Pancreas (tissue), 10 donors: ENCODE measurements around the gene CDKN2A. TPM values are rescaled to one million over a fixed set of nuclear protein-coding genes. Genes with fewer than 3 reads are reported as not detected.

Experiments used
- ATAC-seq, 4 donors: fragments of 200-7000 bp; cut with Tn5 transposase; one replicate each; pipeline versions ENCODE4 v1.8.0 to v1.9.1; 2020; ENCODE audit warnings: mild to moderate bottlenecking in 4 of 4, moderate library complexity in 4 of 4
- DNase-seq, 6 donors: peaks; one replicate each; pipeline ENCODE4 v3.0.0-alpha.2; 2020
- FAIRE-seq: peaks from 2 replicates; lab custom pipeline; 2012; peaks lifted over from hg19 to GRCh38; lab: Jason Lieb, UNC
- H3K27ac ChIP-seq, 4 donors: fragments of 200-600 bp; sonication (generic); 1 replicate in 3 of 4; 2 replicates in 1 of 4; pipeline versions ENCODE4 v1.5.0 to v1.8.0; 2020
- H3K27me3 ChIP-seq, 4 donors: fragments of 200-600 bp; one replicate each; pipeline ENCODE4 v1.8.0; 2021
- H3K36me3 ChIP-seq, 3 donors: fragments of 200-600 bp; sonication (generic) in 1 of 3; one replicate each; pipeline versions ENCODE4 v1.5.0 to v1.8.0; 2020 to 2021
- H3K4me1 ChIP-seq, 3 donors: fragments of 200-600 bp; one replicate each; pipeline ENCODE4 v1.8.0; 2021
- H3K4me3 ChIP-seq, 4 donors: fragments of 200-600 bp; sonication (generic) in 2 of 4; one replicate each; pipeline versions ENCODE4 v1.5.0 to v1.8.0; 2020 to 2021
- H3K9me3 ChIP-seq, 4 donors: fragments of 200-600 bp; one replicate each; pipeline ENCODE4 v1.8.0; 2021
- WGBS, 2 donors: extraction: QIAGEN DNeasy Blood & Tissue Kit; methylation state at CpG; one replicate each; pipeline ENCODE4 v1.1.7; 2013; 5-methylcytosine and 5-hydroxymethylcytosine counted together
- intact Hi-C, 3 donors: fragments of 100-400 bp; cut with DNase I; formaldehyde crosslinking; loops; one replicate each; pipeline versions ENCODE4 v1.11.1 to v1.14.2; 2022
- polyA plus RNA-seq, 2 donors: library from polyadenylated mRNA; stranded (reverse); fragments of 200-250 nt; gene quantifications; one replicate each; pipeline ENCODE4 v1.2.3, GENCODE V29; 2013
- total RNA-seq, 6 donors: library from RNA; stranded (reverse); fragmentation: NEBNext Ultra II Directional in 4 of 6; extraction: Animal tissue kit (Norgen Biotek cat#: 25700) in 4 of 6; gene quantifications; one replicate each; pipeline versions ENCODE4 v1.2.1 to v1.2.4, GENCODE V29; 2021 to 2023
- TF ChIP-seq, protein P1 (sequence below), 4 donors: fragments of 200-600 bp; sonication (generic) in 3 of 4; IDR thresholded peaks; one replicate each; pipeline versions ENCODE4 v1.5.0 to v1.8.0; 2021; ENCODE audit warnings: antibody characterized with exemption in 4 of 4
- donor health status: healthy with polysubstance abuse.
- donor health status: DM: no; HTN: no; CAD: no; lungs with moderate emphysema.
- donor health status: DM: no; HTN: no; CAD: no.
- donor health status: control.
- donor health status: control.
- donor health status: Bipolar disorder and iron deficiency.
- donor health status: DM: yes; HTN: yes; CAD: no.
- donor health status: DM: no; HTN: no; CAD: no.
- donor health status: DM: no; HTN: no; CAD: no.
- donor health status: DM: yes; HTN: yes; CAD: no.

CDKN2A gene
- total RNA-seq (1 to 10 TPM in 5 of 6 donors, under 1 TPM in 1; 0.31 to 5.7 (median 2.1) TPM), polyA plus RNA-seq (1 to 10 TPM; 2.1 to 4.3 TPM)

DNA sequence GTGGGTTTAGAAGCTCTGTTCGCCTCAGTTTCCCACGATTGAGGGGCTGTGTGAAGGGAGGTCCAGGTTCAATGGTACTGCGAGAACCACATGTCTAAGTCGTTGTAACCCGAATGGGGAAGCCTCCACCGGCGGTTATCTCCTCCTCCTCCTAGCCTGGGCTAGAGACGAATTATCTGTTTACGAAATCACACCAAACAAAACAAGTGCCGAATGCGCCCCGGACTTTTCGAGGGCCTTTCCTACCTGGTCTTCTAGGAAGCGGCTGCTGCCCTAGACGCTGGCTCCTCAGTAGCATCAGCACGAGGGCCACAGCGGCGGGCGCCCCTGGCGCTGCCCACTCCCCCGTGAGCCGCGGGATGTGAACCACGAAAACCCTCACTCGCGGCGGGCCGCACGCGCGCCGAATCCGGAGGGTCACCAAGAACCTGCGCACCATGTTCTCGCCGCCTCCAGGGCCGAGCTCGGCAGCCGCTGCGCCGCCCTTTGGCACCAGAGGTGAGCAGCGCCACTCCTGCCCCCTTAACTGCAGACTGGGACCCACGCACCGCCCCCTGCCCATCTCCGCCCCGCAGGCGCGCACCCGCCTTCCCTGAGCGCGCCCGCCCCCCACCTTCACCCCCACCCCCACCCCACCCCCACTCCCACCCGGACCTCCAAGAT, at the start of gene CDKN2A:
CDKN2A (minus strand) TSS at position 500 of the 663 bp plus-strand sequence.
- H3K36me3 ChIP-seq = no peaks in the 10 kb centered on the region
- WGBS, 2 donors = 5 to 8% methylated on average over 39 to 53 of the region's 53 CpGs
- H3K4me3 ChIP-seq = peak within 1 kb of the TSS; percentile 73 to 78 (median 76)
- H3K4me1 ChIP-seq = peaks cover 0 to 4% (median 0%) of the 10 kb centered on the region in 3 donors
- no peaks in the 10 kb centered on the region for H3K9me3 ChIP-seq
- TF ChIP-seq, protein P1, sequence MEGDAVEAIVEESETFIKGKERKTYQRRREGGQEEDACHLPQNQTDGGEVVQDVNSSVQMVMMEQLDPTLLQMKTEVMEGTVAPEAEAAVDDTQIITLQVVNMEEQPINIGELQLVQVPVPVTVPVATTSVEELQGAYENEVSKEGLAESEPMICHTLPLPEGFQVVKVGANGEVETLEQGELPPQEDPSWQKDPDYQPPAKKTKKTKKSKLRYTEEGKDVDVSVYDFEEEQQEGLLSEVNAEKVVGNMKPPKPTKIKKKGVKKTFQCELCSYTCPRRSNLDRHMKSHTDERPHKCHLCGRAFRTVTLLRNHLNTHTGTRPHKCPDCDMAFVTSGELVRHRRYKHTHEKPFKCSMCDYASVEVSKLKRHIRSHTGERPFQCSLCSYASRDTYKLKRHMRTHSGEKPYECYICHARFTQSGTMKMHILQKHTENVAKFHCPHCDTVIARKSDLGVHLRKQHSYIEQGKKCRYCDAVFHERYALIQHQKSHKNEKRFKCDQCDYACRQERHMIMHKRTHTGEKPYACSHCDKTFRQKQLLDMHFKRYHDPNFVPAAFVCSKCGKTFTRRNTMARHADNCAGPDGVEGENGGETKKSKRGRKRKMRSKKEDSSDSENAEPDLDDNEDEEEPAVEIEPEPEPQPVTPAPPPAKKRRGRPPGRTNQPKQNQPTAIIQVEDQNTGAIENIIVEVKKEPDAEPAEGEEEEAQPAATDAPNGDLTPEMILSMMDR (IDR thresholded peaks at IDR 0.05) = no peak
- H3K27ac ChIP-seq = peak within 1 kb of the TSS in 3 of 4 donors; percentile 19 to 77 (median 66)
- ATAC-seq (peak; percentile 60 to 71 (median 66)), FAIRE-seq (no peak), DNase-seq (peak in 4 of 6 donors; percentile 37 to 84 (median 65))
- intact Hi-C loops = no loop called here
- peaks cover 0 to 39% (median 9%) of the 10 kb centered on the region in 4 donors for H3K27me3 ChIP-seq

DNA sequence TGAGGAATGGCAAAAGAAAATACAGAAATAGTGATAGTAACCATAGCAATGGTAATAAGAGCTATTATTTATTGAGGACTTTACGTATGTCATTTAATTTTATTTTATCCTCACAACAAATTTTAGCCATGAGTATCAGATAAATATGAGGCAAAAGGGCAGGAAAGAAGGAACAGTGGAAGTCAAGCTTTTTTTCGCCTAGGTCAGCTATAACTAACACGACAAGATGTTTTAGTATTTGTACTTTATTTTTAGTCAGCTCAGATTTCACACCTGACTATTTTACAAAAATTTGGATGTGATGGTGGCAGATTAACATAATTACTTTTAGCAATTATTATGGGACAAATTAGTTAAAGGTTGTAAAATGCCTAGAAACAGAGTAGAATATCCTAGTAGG, 49.7 kb upstream of the CDKN2A start:
- ATAC-seq = no peak
- H3K27ac ChIP-seq = no peak overlapping the region
- intact Hi-C loops = no loop called here
- H3K27me3 ChIP-seq = no peaks in the 10 kb centered on the region
- FAIRE-seq = no peak
- no peaks in the 10 kb centered on the region for H3K9me3 ChIP-seq
- peaks cover 10 to 19% (median 14%) of the 10 kb centered on the region in 3 donors for H3K4me1 ChIP-seq
- TF ChIP-seq, protein P1 (IDR thresholded peaks at IDR 0.05) = no peak
- H3K4me3 ChIP-seq = no peak overlapping the region
- no peaks in the 10 kb centered on the region for H3K36me3 ChIP-seq
- no peak for DNase-seq
- WGBS, 2 donors = 66% methylated on average over 3 of the region's 3 CpGs

DNA sequence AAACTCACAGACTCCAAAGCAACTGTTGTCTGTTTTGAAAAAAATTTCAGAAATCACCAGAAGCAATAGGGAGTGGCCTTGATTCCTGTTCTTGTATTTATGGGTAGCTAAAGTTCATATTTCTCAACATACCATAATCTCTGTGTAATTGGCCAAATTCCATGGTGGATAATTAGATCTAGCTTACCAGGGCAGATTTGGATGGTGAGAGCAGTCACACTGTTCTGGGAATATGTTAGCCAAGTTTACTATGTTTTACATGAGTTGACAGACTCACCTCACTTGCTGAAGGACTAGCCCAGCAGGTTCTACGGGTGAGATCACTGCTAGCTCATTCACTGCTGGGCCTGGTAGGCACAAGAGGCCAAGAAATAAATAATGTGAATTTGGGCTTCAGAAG, 47.6 kb upstream of the CDKN2A start:
- TF ChIP-seq, protein P1 (IDR thresholded peaks at IDR 0.05) = no peak
- Histone ChIP-seq H3K27me3 (no peaks in the 10 kb centered on the region), H3K9me3 (no peaks in the 10 kb centered on the region), H3K36me3 (no peaks in the 10 kb centered on the region), H3K27ac (peak overlapping the region in 3 of 4 donors; percentile 11 to 57 (median 48)), H3K4me1 (peaks cover 14 to 19% (median 17%) of the 10 kb centered on the region in 3 donors), H3K4me3 (no peak overlapping the region)
- FAIRE-seq (peak; percentile 78), ATAC-seq (peak; percentile 93 to 99 (median 96)), DNase-seq (peak in 4 of 6 donors; percentile 64 to 79 (median 74))
- WGBS, 2 donors = 8 to 17% methylated on average over 1 of the region's 1 CpG
- intact Hi-C loops = no loop called here

DNA sequence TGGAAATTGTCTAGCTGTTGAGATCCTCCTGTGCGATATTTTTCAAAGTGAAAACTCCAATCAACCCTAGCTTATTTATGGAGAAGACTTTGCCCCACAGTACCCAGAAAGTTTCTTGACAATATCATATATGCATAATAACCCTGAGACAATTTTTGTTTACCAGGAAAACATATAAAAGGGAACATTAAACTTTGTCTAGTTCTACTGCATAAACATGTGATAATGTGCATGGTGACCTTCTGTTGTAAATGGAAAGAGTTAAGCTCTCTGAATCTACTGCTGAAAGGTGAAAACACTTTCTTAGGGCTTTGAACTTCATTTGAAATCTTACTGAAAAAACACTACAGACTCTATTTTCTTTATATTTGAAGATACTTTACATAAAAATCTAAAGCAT, 47.2 kb upstream of the CDKN2A start:
- no peak for DNase-seq
- Histone ChIP-seq H3K4me1 (peaks cover 14 to 19% (median 17%) of the 10 kb centered on the region in 3 donors), H3K9me3 (no peaks in the 10 kb centered on the region), H3K4me3 (no peak overlapping the region), H3K36me3 (no peaks in the 10 kb centered on the region), H3K27ac (peak overlapping the region in 3 of 4 donors; percentile 9 to 57 (median 48)), H3K27me3 (no peaks in the 10 kb centered on the region)
- 68 to 87% methylated on average over 1 of the region's 1 CpG for WGBS, 2 donors
- no peak for FAIRE-seq
- intact Hi-C loops = no loop called here
- TF ChIP-seq, protein P1 (IDR thresholded peaks at IDR 0.05) = no peak
- peak in 1 of 4 donors; percentile 19 for ATAC-seq

DNA sequence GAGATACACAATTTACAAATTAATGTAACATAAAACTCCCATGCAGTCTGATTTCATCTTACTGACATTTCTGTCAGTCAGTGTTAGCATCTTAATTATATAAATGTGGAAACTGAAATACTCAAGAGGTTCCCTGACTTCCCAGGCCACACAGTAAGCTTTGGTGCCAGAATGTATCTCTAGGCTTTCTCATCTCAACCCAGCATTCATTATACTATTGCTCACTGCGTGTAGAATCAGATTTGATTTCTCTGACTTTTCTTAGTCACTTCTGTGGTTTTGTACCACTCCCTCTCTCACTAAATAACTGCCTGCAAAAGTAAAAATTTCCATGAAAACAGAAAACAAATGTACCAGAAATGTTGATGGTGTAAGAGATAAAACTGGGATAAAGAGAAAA, 46.6 kb upstream of the CDKN2A start:
- Histone ChIP-seq H3K27me3 (no peaks in the 10 kb centered on the region), H3K27ac (peak overlapping the region in 2 of 4 donors; percentile 9 to 48), H3K4me3 (no peak overlapping the region), H3K36me3 (no peaks in the 10 kb centered on the region), H3K9me3 (no peaks in the 10 kb centered on the region), H3K4me1 (peaks cover 14 to 19% (median 17%) of the 10 kb centered on the region in 3 donors)
- 70 to 79% methylated on average over 1 of the region's 1 CpG for WGBS, 2 donors
- FAIRE-seq = no peak
- no peak for DNase-seq
- peak in 1 of 4 donors; percentile 8 for ATAC-seq
- intact Hi-C loops = no loop called here
- TF ChIP-seq, protein P1 (IDR thresholded peaks at IDR 0.05) = no peak
